Sigmoid colon (tissue), 4 donors: ENCODE data around the gene SLC6A19.

Experiments used
- POLR2A ChIP-seq, 2 donors: fragments of 450-650 bp; IDR thresholded peaks; one replicate each; pipeline ENCODE4 v1.6.1; 2016; ENCODE audit warnings: antibody characterized with exemption in 2 of 2, mild to moderate bottlenecking in 2 of 2, moderate library complexity in 2 of 2
- POLR2AphosphoS5 ChIP-seq, 4 donors: sonication (generic); formaldehyde crosslinking; IDR thresholded peaks; one replicate each; pipeline ENCODE4 v1.6.1; 2017; ENCODE audit warnings: antibody characterized with exemption in 4 of 4

- TF ChIP-seq POLR2A (IDR thresholded peaks at IDR 0.05) (no peak), POLR2AphosphoS5 (IDR thresholded peaks at IDR 0.05) (no peak)
Observed at GRCh38 chr5:1270426-1270825, 69.0 kb downstream of the SLC6A19 start.
